AG10803 (cell line): ENCODE results near the gene PDLIM7.

ENCODE experiments used
- DNase-seq: peaks from one replicate; pipeline ENCODE4 v3.0.0; 2010; ENCODE audit warnings: low read depth
- H3K4me3 ChIP-seq: 2 replicates; pipeline ENCODE4 v1.5.1; 2011; ENCODE audit warnings: mild to moderate bottlenecking, low read length, control low read depth
- CTCF ChIP-seq: conservative IDR thresholded peaks from 2 replicates; pipeline ENCODE4 v1.5.1; 2011; ENCODE audit warnings: mild to moderate bottlenecking, low read length, control low read depth, inconsistent platforms

PDLIM7 gene

DNA sequence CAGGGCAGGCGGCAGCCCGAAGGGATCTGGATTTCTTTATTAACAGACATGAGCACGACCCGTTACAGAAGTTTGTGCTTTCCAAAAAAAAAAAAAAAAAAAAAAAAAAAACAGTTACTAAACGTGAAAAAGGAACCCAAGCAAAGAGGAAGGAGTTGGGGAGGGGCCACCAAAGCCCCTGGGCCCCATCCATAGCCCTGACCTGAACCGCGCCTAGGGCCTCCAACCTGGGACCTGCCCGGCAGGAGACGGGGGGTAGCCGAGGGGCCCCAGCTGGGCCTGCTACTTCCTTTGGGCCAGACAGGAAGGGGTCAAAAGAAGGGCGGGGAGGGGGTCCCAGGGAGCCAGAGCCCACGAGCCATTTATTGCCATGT, 40.8 kb downstream of the PDLIM7 start:
- DNase-seq = no peak
- H3K4me3 ChIP-seq = no peak overlapping the region
- TF ChIP-seq CTCF = no peak

- peak overlapping the region; percentile 44 for H3K4me3 ChIP-seq
- peak; percentile 90 for TF ChIP-seq CTCF
- DNase-seq = peak; percentile 83
These were observed 41.5 kb downstream of the PDLIM7 start for GRCh38 chr5:177455661-177456590.

- peak; percentile 49 for DNase-seq
- peak overlapping the region; percentile 49 for H3K4me3 ChIP-seq
- peak; percentile 47 for TF ChIP-seq CTCF
These were observed 42.3 kb downstream of the PDLIM7 start for GRCh38 chr5:177455036-177455660.

GRCh38 chr5:177454397-177455035, 42.9 kb downstream of the PDLIM7 start:
- peak; percentile 54 for TF ChIP-seq CTCF
- peak; percentile 76 for DNase-seq
- peak overlapping the region; percentile 49 for H3K4me3 ChIP-seq

- H3K4me3 ChIP-seq = peak overlapping the region; percentile 37
- TF ChIP-seq CTCF = no peak
- DNase-seq = no peak
These were observed 43.5 kb downstream of the PDLIM7 start for GRCh38 chr5:177453852-177454396.

DNA sequence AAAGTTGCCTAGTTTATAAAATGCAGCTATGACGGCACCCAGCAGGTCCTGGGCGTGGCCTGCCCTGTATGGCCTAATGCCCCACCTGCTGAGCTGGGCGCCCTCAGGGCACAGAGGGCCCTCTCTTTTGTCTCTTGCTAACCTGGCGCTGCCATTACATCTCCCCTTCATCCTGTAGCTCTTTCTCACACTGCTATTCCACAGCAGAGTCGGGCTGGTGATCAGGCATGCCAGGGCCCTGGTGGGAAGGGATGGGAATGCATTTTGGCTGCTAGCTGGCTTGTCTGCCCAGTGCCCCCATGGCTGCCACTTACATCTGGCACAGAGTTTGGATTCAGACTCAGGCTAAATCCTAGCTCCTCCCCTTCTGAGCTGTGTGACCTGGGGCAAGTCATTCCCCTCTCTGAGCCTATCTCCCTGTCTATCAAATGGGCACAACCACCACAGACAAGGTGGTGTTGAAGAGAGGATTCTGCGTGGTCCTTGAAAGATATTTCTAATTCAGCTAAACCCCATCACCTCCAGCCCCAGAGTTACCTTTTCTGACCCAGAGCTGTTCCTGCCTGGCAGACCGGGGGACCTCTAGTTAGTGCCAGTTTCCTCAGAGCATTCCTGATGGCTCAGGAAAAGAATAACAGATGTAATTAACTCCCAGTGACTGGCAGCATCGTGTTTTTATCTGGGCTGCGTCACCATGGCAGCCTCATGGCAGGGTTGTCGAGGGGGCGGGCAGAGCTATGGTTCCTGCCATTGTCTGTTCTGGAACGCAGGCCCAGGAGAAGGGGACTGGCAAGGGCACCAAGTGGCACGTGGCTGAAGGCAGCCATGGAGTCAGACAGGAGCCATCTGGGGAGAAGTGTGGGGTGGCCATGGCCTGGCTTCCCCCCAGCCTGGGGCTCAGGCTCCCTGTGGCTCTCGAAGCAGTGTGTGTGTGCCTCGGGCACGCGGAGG, 44.4 kb downstream of the PDLIM7 start:
- no peak overlapping the region for H3K4me3 ChIP-seq
- no peak for DNase-seq
- TF ChIP-seq CTCF = no peak
